Measurements from ENCODE around the gene SNAP25.

The SNAP25 gene

DNA sequence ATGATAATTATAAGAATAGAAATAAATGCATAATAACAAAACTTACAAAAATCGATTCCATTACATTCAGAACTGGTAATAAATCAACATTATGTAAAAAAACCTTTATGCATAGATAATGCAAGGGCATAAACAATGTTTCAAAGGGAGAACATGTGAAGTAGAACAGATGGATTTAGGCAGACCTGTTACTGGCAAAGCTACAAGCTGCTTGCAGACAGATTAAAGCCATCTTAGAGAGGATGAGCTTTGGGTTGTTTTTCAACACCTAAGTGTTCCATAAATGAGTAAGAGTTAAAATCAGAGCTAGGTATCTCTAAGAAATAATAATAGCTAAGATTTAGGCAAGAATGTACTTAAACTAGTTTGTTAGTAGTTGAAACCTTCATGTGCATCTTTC, 37.2 kb downstream of the SNAP25 start:
- no peaks in the 10 kb centered on the region for H3K9me3 ChIP-seq
- no peaks in the 10 kb centered on the region for H3K27me3 ChIP-seq
- TF ChIP-seq, protein P1, sequence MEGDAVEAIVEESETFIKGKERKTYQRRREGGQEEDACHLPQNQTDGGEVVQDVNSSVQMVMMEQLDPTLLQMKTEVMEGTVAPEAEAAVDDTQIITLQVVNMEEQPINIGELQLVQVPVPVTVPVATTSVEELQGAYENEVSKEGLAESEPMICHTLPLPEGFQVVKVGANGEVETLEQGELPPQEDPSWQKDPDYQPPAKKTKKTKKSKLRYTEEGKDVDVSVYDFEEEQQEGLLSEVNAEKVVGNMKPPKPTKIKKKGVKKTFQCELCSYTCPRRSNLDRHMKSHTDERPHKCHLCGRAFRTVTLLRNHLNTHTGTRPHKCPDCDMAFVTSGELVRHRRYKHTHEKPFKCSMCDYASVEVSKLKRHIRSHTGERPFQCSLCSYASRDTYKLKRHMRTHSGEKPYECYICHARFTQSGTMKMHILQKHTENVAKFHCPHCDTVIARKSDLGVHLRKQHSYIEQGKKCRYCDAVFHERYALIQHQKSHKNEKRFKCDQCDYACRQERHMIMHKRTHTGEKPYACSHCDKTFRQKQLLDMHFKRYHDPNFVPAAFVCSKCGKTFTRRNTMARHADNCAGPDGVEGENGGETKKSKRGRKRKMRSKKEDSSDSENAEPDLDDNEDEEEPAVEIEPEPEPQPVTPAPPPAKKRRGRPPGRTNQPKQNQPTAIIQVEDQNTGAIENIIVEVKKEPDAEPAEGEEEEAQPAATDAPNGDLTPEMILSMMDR (IDR thresholded peaks at IDR 0.05), result no peak
- no peak overlapping the region for H3K4me3 ChIP-seq
- DNase-seq, result no peak
- H3K4me1 ChIP-seq, result no peaks in the 10 kb centered on the region
- H3K36me3 ChIP-seq, result no peaks in the 10 kb centered on the region
- H3K27ac ChIP-seq, result no peak overlapping the region
- intact Hi-C loops (cut with DNase I; ENCODE audit: low total_unique reads), result no loop called here

DNA sequence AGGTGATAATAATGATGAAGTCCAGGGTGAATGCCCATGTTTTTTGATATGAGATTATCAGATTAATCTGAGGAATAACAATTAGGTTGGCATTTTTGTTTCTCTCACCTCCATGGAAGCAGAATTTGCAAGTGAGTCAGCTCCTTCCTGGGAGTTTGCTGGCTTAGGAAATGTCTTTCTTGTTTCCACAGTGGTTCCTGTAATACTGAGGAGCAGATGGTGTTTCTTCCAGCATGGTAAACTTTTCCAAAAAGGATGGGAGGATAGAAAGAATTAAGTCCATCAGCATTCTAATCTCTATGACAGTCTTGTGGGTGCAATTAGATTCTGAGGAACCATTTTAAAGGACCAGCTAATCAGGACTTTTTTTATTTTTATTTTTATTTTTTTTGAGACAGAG, 40.5 kb downstream of the SNAP25 start:
- H3K36me3 ChIP-seq, result no peaks in the 10 kb centered on the region
- H3K27ac ChIP-seq, result no peak overlapping the region
- no peaks in the 10 kb centered on the region for H3K9me3 ChIP-seq
- no peaks in the 10 kb centered on the region for H3K27me3 ChIP-seq
- intact Hi-C loops (cut with DNase I; ENCODE audit: low total_unique reads), result no loop called here
- H3K4me3 ChIP-seq, result no peak overlapping the region
- no peak for DNase-seq
- TF ChIP-seq, protein P1 (IDR thresholded peaks at IDR 0.05), result no peak
- no peaks in the 10 kb centered on the region for H3K4me1 ChIP-seq

- Histone ChIP-seq H3K27ac (no peak overlapping the region), H3K36me3 (no peaks in the 10 kb centered on the region), H3K4me3 (no peak overlapping the region), H3K9me3 (no peaks in the 10 kb centered on the region), H3K4me1 (no peaks in the 10 kb centered on the region), H3K27me3 (no peaks in the 10 kb centered on the region)
- no peak for DNase-seq
- intact Hi-C loops (cut with DNase I; ENCODE audit: low total_unique reads), result no loop called here
- TF ChIP-seq, protein P1 (IDR thresholded peaks at IDR 0.05), result no peak
Observed at GRCh38 chr20:10260316-10260715, 41.7 kb downstream of the SNAP25 start.

GRCh38 chr20:10261702-10262101, 43.1 kb downstream of the SNAP25 start:
- Histone ChIP-seq H3K27me3 (no peaks in the 10 kb centered on the region), H3K4me3 (no peak overlapping the region), H3K36me3 (no peaks in the 10 kb centered on the region), H3K9me3 (no peaks in the 10 kb centered on the region), H3K4me1 (no peaks in the 10 kb centered on the region), H3K27ac (no peak overlapping the region)
- TF ChIP-seq, protein P1 (IDR thresholded peaks at IDR 0.05), result no peak
- DNase-seq, result no peak
- intact Hi-C loops (cut with DNase I; ENCODE audit: low total_unique reads), result no loop called here

DNA sequence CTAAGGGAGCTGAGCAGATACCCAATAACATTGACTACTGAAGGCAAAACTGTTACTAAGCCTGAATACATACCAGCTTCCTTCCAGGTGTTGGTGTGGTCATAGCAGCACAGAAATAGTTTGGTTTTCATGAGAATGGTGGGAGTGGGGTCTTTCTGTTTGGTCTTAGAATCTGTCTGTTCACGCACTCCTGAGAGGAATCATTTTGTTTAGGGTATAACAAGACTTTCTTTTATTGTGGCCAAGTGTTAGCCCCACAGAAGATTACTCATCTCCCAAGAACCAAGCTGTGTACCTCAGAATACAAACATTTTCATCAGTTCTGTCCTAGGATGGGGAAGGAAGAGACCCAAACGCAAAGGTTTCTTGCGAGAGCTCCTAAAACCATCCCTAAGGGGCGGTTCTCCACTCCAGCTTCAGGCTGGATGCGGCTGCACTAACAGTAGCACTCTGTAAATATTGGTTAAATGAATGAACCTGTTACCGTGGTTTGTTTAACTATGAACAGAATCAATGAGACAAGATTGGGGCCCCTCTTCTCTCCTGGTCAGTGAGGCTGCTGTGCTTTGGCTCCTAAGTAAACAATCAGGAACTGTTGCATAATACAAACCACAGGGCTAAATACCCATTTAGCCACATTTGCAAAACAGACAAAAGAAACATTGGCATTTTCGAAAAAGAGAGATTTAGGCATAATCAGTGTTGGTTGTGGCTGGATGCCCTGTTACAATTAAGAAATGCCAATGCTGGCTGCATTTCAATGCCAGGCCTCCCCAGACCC, 44.9 kb downstream of the SNAP25 start:
- TF ChIP-seq, protein P1 (IDR thresholded peaks at IDR 0.05), result no peak
- no peaks in the 10 kb centered on the region for H3K27me3 ChIP-seq
- DNase-seq, result no peak
- H3K36me3 ChIP-seq, result no peaks in the 10 kb centered on the region
- no peak overlapping the region for H3K4me3 ChIP-seq
- H3K9me3 ChIP-seq, result no peaks in the 10 kb centered on the region
- H3K4me1 ChIP-seq, result no peaks in the 10 kb centered on the region
- intact Hi-C loops (cut with DNase I; ENCODE audit: low total_unique reads), result no loop called here
- H3K27ac ChIP-seq, result no peak overlapping the region
